Stimulated activated CD4-positive, alpha-beta T cell treated with anti-CD3 and anti-CD28 coated beads, Interleukin-4, amount 100 ng/mL, for 48 hours (primary cell): ENCODE data around the gene PCNX1.
"Not testable (repeated sequence)": the region's sequence is repeated elsewhere in the genome, so short reads cannot be mapped to it uniquely, and the experiment has no call there.

ENCODE experiments used
- DNase-seq, 2 donors: peaks; one replicate each; pipeline ENCODE4 v3.0.0-alpha.2; 2020; ENCODE audit warnings: low read depth in 2 of 2

The PCNX1 gene

GRCh38 chr14:70907176-70907995 lies at the start of gene PCNX1:
PCNX1 (plus strand) TSS chr14:70907459; CDS start chr14:70907851, 392 bp downstream.
- DNase-seq, result peak; percentile 81 to 84

GRCh38 chr14:70857496-70857890 lies 49.8 kb upstream of the PCNX1 start:
- no peak for DNase-seq

GRCh38 chr14:70858641-70859040 lies 48.6 kb upstream of the PCNX1 start:
- DNase-seq, result no peak

GRCh38 chr14:70866992-70867391 lies 40.3 kb upstream of the PCNX1 start:
- DNase-seq, result not testable (repeated sequence)

GRCh38 chr14:70871001-70871400 lies 36.3 kb upstream of the PCNX1 start:
- DNase-seq, result no peak

GRCh38 chr14:70871863-70872677 lies 35.2 kb upstream of the PCNX1 start:
- no peak for DNase-seq

- no peak for DNase-seq
These were observed 34.6 kb upstream of the PCNX1 start for GRCh38 chr14:70872678-70873020.

GRCh38 chr14:70873627-70874026 lies 33.6 kb upstream of the PCNX1 start:
- no peak for DNase-seq

GRCh38 chr14:70875811-70876460 lies 31.3 kb upstream of the PCNX1 start:
- not testable (repeated sequence) for DNase-seq

- no peak for DNase-seq
These were observed 27.8 kb upstream of the PCNX1 start for GRCh38 chr14:70879448-70879847.

- not testable (repeated sequence) for DNase-seq
These were observed 26.4 kb upstream of the PCNX1 start for GRCh38 chr14:70880888-70881287.

- no peak for DNase-seq
These were observed 25.6 kb upstream of the PCNX1 start for GRCh38 chr14:70881549-70882177.

- DNase-seq, result no peak
These were observed 24.3 kb upstream of the PCNX1 start for GRCh38 chr14:70882776-70883492.

- no peak for DNase-seq
These were observed 22.5 kb upstream of the PCNX1 start for GRCh38 chr14:70884595-70885342.

- DNase-seq, result peak; percentile 40 to 60
These were observed 21.8 kb upstream of the PCNX1 start for GRCh38 chr14:70885343-70886022.

- peak in 1 of 2 donors; percentile 50 for DNase-seq
These were observed 20.6 kb upstream of the PCNX1 start for GRCh38 chr14:70886421-70887206.

GRCh38 chr14:70887207-70887681 lies 20.0 kb upstream of the PCNX1 start:
- DNase-seq, result no peak

- DNase-seq, result no peak
These were observed 19.3 kb upstream of the PCNX1 start for GRCh38 chr14:70887737-70888499.
